ENCODE data around the gene RIMKLA.

RIMKLA gene

GRCh38 chr1:42364089-42364488 is 16.5 kb upstream of the RIMKLA start:
- H3K36me3 Mint-ChIP-seq = no peaks in the 10 kb centered on the region
- H3K4me1 Mint-ChIP-seq = no peaks in the 10 kb centered on the region
- H3K27me3 Mint-ChIP-seq = peaks cover 2% of the 10 kb centered on the region
- H3K4me3 Mint-ChIP-seq = no peak overlapping the region
- H3K27ac Mint-ChIP-seq = no peak overlapping the region
- no peaks in the 10 kb centered on the region for H3K9me3 Mint-ChIP-seq

- Mint-ChIP-seq H3K27me3 (peaks cover 2% of the 10 kb centered on the region), H3K9me3 (no peaks in the 10 kb centered on the region), H3K27ac (no peak overlapping the region)
Observed at GRCh38 chr1:42364542-42364941, 16.1 kb upstream of the RIMKLA start.

GRCh38 chr1:42365118-42365517 is 15.5 kb upstream of the RIMKLA start:
- no peak overlapping the region for H3K4me3 Mint-ChIP-seq
- H3K4me1 Mint-ChIP-seq = no peaks in the 10 kb centered on the region
- H3K27me3 Mint-ChIP-seq = peaks cover 2% of the 10 kb centered on the region
- H3K27ac Mint-ChIP-seq = no peak overlapping the region
- H3K36me3 Mint-ChIP-seq = no peaks in the 10 kb centered on the region
- no peaks in the 10 kb centered on the region for H3K9me3 Mint-ChIP-seq

More at GRCh38 chr1:42364542-42364941, 16.1 kb upstream of the RIMKLA start:
- Mint-ChIP-seq H3K4me1 (no peaks in the 10 kb centered on the region), H3K4me3 (no peak overlapping the region), H3K36me3 (no peaks in the 10 kb centered on the region)

GRCh38 chr1:42368096-42368795 is 12.3 kb upstream of the RIMKLA start:
- Mint-ChIP-seq H3K4me3 (no peak overlapping the region), H3K9me3 (no peaks in the 10 kb centered on the region), H3K27me3 (no peaks in the 10 kb centered on the region), H3K4me1 (no peaks in the 10 kb centered on the region), H3K27ac (no peak overlapping the region), H3K36me3 (no peaks in the 10 kb centered on the region)

GRCh38 chr1:42369471-42369870 is 11.1 kb upstream of the RIMKLA start:
- H3K36me3 Mint-ChIP-seq = no peaks in the 10 kb centered on the region
- no peak overlapping the region for H3K4me3 Mint-ChIP-seq
- H3K4me1 Mint-ChIP-seq = no peaks in the 10 kb centered on the region
- H3K27ac Mint-ChIP-seq = no peak overlapping the region
- no peaks in the 10 kb centered on the region for H3K27me3 Mint-ChIP-seq
- H3K9me3 Mint-ChIP-seq = no peaks in the 10 kb centered on the region

GRCh38 chr1:42370876-42371549 is 9.6 kb upstream of the RIMKLA start:
- no peaks in the 10 kb centered on the region for H3K27me3 Mint-ChIP-seq
- H3K4me3 Mint-ChIP-seq = no peak overlapping the region
- H3K27ac Mint-ChIP-seq = no peak overlapping the region
- H3K4me1 Mint-ChIP-seq = no peaks in the 10 kb centered on the region
- H3K36me3 Mint-ChIP-seq = no peaks in the 10 kb centered on the region
- H3K9me3 Mint-ChIP-seq = no peaks in the 10 kb centered on the region

GRCh38 chr1:42372796-42373195 is 7.8 kb upstream of the RIMKLA start:
- H3K36me3 Mint-ChIP-seq = no peaks in the 10 kb centered on the region
- no peaks in the 10 kb centered on the region for H3K4me1 Mint-ChIP-seq
- no peaks in the 10 kb centered on the region for H3K9me3 Mint-ChIP-seq
- no peak overlapping the region for H3K4me3 Mint-ChIP-seq
- peaks cover 4% of the 10 kb centered on the region for H3K27me3 Mint-ChIP-seq
- no peak overlapping the region for H3K27ac Mint-ChIP-seq

- H3K4me1 Mint-ChIP-seq = peaks cover 6% of the 10 kb centered on the region
- no peaks in the 10 kb centered on the region for H3K36me3 Mint-ChIP-seq
- H3K4me3 Mint-ChIP-seq = peak overlapping the region; percentile 79
- peaks cover 35% of the 10 kb centered on the region for H3K27me3 Mint-ChIP-seq
- no peak overlapping the region for H3K27ac Mint-ChIP-seq
- H3K9me3 Mint-ChIP-seq = no peaks in the 10 kb centered on the region
Observed at GRCh38 chr1:42379794-42380585, 602 bp upstream of the RIMKLA start.

- peaks cover 35% of the 10 kb centered on the region for H3K27me3 Mint-ChIP-seq
- no peaks in the 10 kb centered on the region for H3K9me3 Mint-ChIP-seq
- H3K4me1 Mint-ChIP-seq = peaks cover 6% of the 10 kb centered on the region
Observed at GRCh38 chr1:42381280-42381673, 685 bp downstream of the RIMKLA start.

GRCh38 chr1:42385283-42385682 is 4.7 kb downstream of the RIMKLA start:
- peaks cover 22% of the 10 kb centered on the region for H3K27me3 Mint-ChIP-seq
- H3K9me3 Mint-ChIP-seq = no peaks in the 10 kb centered on the region
- no peaks in the 10 kb centered on the region for H3K4me1 Mint-ChIP-seq
- H3K4me3 Mint-ChIP-seq = no peak overlapping the region
- no peak overlapping the region for H3K27ac Mint-ChIP-seq
- no peaks in the 10 kb centered on the region for H3K36me3 Mint-ChIP-seq

More at GRCh38 chr1:42381280-42381673, 685 bp downstream of the RIMKLA start:
- peak overlapping the region; percentile 66 for H3K4me3 Mint-ChIP-seq
- H3K27ac Mint-ChIP-seq = no peak overlapping the region
- H3K36me3 Mint-ChIP-seq = no peaks in the 10 kb centered on the region

- Mint-ChIP-seq H3K4me3 (no peak overlapping the region), H3K9me3 (no peaks in the 10 kb centered on the region), H3K27ac (no peak overlapping the region), H3K4me1 (no peaks in the 10 kb centered on the region), H3K36me3 (no peaks in the 10 kb centered on the region), H3K27me3 (peaks cover 22% of the 10 kb centered on the region)
Observed at GRCh38 chr1:42386051-42386450, 5.5 kb downstream of the RIMKLA start.

GRCh38 chr1:42392255-42392654 is 11.7 kb downstream of the RIMKLA start:
- Mint-ChIP-seq H3K27me3 (no peaks in the 10 kb centered on the region), H3K4me1 (peaks cover 6% of the 10 kb centered on the region), H3K27ac (no peak overlapping the region), H3K4me3 (no peak overlapping the region), H3K9me3 (no peaks in the 10 kb centered on the region), H3K36me3 (no peaks in the 10 kb centered on the region)

- Mint-ChIP-seq H3K27me3 (no peaks in the 10 kb centered on the region), H3K4me1 (peaks cover 6% of the 10 kb centered on the region), H3K4me3 (no peak overlapping the region), H3K27ac (no peak overlapping the region), H3K9me3 (no peaks in the 10 kb centered on the region), H3K36me3 (no peaks in the 10 kb centered on the region)
Observed at GRCh38 chr1:42392967-42393848, 12.6 kb downstream of the RIMKLA start.

- no peak overlapping the region for H3K27ac Mint-ChIP-seq
Observed at GRCh38 chr1:42399315-42400100, 18.9 kb downstream of the RIMKLA start.

More at GRCh38 chr1:42399315-42400100, 18.9 kb downstream of the RIMKLA start:
- H3K4me3 Mint-ChIP-seq = no peak overlapping the region
- H3K36me3 Mint-ChIP-seq = no peaks in the 10 kb centered on the region
- H3K27me3 Mint-ChIP-seq = no peaks in the 10 kb centered on the region
- no peaks in the 10 kb centered on the region for H3K4me1 Mint-ChIP-seq
- no peaks in the 10 kb centered on the region for H3K9me3 Mint-ChIP-seq
